Thoracic aorta (tissue), 2 donors: ENCODE measurements around the gene TLN1. TPM values are rescaled to one million over a fixed set of nuclear protein-coding genes. Genes with fewer than 3 reads are reported as not detected.

ENCODE experiments used
- ATAC-seq: fragments of 150-250 bp; one replicate; pipeline ENCODE4 v1.8.0; 2017; ENCODE audit warnings: low read depth; ENCODE audit not compliant: insufficient number of reproducible peaks, low FRiP score
- DNase-seq: peaks from one replicate; pipeline ENCODE4 v3.0.0-alpha.2; 2020; ENCODE audit warnings: low spot score
- H3K27ac ChIP-seq, 2 donors: fragments of 200-600 bp; sonication (generic); 1 replicate in 1 of 2; 2 replicates in 1 of 2; pipeline ENCODE4 v1.5.1; 2016; ENCODE audit warnings: mild to moderate bottlenecking in 2 of 2, moderate library complexity in 2 of 2
- H3K27me3 ChIP-seq: fragments of 200-600 bp; sonication (generic); replicated peaks from 2 replicates; pipeline ENCODE4 v1.6.0; 2016; ENCODE audit warnings: mild to moderate bottlenecking; ENCODE audit not compliant: insufficient read depth
- H3K36me3 ChIP-seq: fragments of 200-600 bp; sonication (generic); one replicate; pipeline ENCODE4 v1.5.1; 2016
- H3K4me1 ChIP-seq, 2 donors: fragments of 200-600 bp; sonication (generic); 1 replicate in 1 of 2; 2 replicates in 1 of 2; pipeline versions ENCODE4 v1.5.1 to v1.6.0; 2016; ENCODE audit warnings: low read depth in 2 of 2, mild to moderate bottlenecking in 1 of 2; ENCODE audit not compliant: control insufficient read depth in 1 of 2
- H3K4me3 ChIP-seq: fragments of 200-600 bp; sonication (generic); 2 replicates; pipeline ENCODE4 v1.5.1; 2016; ENCODE audit warnings: mild to moderate bottlenecking
- H3K9me3 ChIP-seq: fragments of 200-600 bp; sonication (generic); 2 replicates; pipeline ENCODE4 v1.5.1; 2016
- CTCF ChIP-seq: fragments of 200-600 bp; sonication (generic); IDR thresholded peaks from one replicate; pipeline ENCODE4 v1.5.1; 2019; ENCODE audit warnings: antibody characterized with exemption
- total RNA-seq, 2 donors: library from RNA; depleted of rRNA; stranded (reverse); fragments of >200 nt; gene quantifications; one replicate each; pipeline versions ENCODE4 v1.1.0 to v1.2.3, GENCODE V29; 2016

TLN1 gene
- total RNA-seq, 2 donors from 2014 or later, result 889 to 1,019 TPM

DNA sequence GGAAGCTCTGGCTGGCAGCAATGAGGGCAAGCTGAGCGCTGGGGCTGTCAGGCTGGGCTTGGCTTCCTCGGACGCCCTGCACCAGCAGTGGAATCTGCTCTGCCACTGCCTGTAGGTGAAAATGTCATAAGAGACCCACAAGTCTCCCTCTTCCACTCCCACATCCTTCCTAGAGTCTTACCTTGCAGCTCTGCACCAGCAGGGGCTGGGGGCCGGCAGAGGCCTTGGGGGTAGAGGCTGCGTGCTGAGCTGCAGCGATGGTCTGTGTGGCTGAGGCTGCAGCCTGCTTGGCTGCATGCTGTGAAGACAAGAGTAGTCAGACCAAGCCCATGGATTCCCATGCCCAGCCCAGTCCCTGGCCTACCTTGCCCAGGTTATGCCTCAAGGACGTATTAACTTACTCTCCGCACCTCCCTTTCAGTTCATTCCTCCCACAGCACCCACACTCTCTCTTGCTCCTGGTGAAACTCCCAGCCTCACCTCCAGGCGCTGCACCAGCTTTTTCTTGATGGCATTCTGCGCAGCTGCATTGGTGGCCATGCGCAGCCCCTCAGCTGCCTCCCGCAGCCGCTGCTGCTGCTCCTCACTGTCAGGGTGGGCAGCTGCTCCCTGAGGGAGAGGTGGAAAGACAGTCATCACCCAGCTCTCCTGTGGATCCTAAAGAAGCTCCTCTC lies 17.3 kb downstream of the TLN1 start:
- ATAC-seq (no peak), DNase-seq (no peak)
- Histone ChIP-seq H3K27ac (peak overlapping the region in 1 of 2 donors; percentile 72), H3K36me3 (peaks cover 93% of the 10 kb centered on the region), H3K4me3 (no peak overlapping the region), H3K9me3 (no peaks in the 10 kb centered on the region), H3K27me3 (no peaks in the 10 kb centered on the region), H3K4me1 (peaks cover 0 to 13% of the 10 kb centered on the region in 2 donors)
- no peak for TF ChIP-seq CTCF

GRCh38 chr9:35714123-35714522 lies 17.9 kb downstream of the TLN1 start:
- H3K27ac ChIP-seq, result peak overlapping the region; percentile 8 to 72
- H3K36me3 ChIP-seq, result peaks cover 90% of the 10 kb centered on the region
- no peak overlapping the region for H3K4me3 ChIP-seq
- no peaks in the 10 kb centered on the region for H3K27me3 ChIP-seq
- TF ChIP-seq CTCF, result no peak
- peaks cover 0 to 13% of the 10 kb centered on the region in 2 donors for H3K4me1 ChIP-seq
- DNase-seq, result no peak
- H3K9me3 ChIP-seq, result no peaks in the 10 kb centered on the region
- ATAC-seq, result no peak

GRCh38 chr9:35713578-35713977 lies 18.4 kb downstream of the TLN1 start:
- DNase-seq (no peak), ATAC-seq (no peak)
- no peak for TF ChIP-seq CTCF
- no peaks in the 10 kb centered on the region for H3K27me3 ChIP-seq
- H3K4me1 ChIP-seq, result peaks cover 0 to 13% of the 10 kb centered on the region in 2 donors
- no peak overlapping the region for H3K4me3 ChIP-seq
- no peaks in the 10 kb centered on the region for H3K9me3 ChIP-seq
- H3K36me3 ChIP-seq, result peaks cover 90% of the 10 kb centered on the region
- peak overlapping the region; percentile 8 to 72 for H3K27ac ChIP-seq

DNA sequence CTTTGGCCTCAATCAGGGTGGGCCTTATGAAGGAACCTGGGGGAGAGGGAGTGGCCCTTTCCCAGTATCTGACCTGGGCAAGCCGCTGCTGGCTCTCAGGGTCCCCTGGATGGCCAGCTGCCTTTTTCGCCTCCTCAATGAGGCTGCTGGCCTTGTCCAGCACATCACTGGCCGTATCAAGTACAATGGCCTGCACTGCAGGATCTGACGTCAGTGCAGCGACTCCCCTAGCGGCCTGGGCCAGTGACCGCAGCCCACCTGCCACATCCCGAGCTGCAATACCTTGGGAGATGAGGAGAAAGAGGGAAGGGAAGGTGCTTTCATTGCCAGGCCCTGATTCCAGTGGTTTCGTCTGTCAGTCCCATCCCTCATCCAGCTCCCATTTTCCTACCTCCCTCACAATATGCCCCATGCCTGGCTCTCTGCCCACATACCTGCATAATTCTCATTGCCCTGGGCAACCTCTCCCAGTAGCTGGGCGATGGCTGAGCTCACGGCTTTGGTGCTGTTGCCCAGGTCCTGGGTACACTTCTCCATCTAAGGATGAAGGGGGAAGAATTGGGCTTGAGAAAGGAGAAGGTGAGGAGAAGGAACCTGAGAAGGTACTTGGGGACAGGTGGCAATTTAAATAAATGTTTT lies 19.1 kb downstream of the TLN1 start:
- TF ChIP-seq CTCF, result no peak
- Histone ChIP-seq H3K27me3 (no peaks in the 10 kb centered on the region), H3K36me3 (peaks cover 88% of the 10 kb centered on the region), H3K9me3 (no peaks in the 10 kb centered on the region), H3K4me1 (peaks cover 0 to 13% of the 10 kb centered on the region in 2 donors), H3K4me3 (no peak overlapping the region), H3K27ac (peak overlapping the region; percentile 37 to 51)
- ATAC-seq (no peak), DNase-seq (no peak)

GRCh38 chr9:35711501-35712428 lies 20.2 kb downstream of the TLN1 start:
- H3K9me3 ChIP-seq, result no peaks in the 10 kb centered on the region
- H3K27ac ChIP-seq, result peak overlapping the region; percentile 37 to 51
- H3K4me3 ChIP-seq, result no peak overlapping the region
- DNase-seq, result no peak
- TF ChIP-seq CTCF, result no peak
- H3K4me1 ChIP-seq, result peaks cover 0 to 10% of the 10 kb centered on the region in 2 donors
- no peak for ATAC-seq
- no peaks in the 10 kb centered on the region for H3K27me3 ChIP-seq
- H3K36me3 ChIP-seq, result peaks cover 88% of the 10 kb centered on the region
